ENCODE measurements around the gene TLCD1.
"Not testable (repeated sequence)": the region's sequence is repeated elsewhere in the genome, so short reads cannot be mapped to it uniquely, and the experiment has no call there.

TLCD1 gene

GRCh38 chr17:28728364-28729200, 2.5 kb upstream of the TLCD1 start, which contains the start of gene NEK8:
Gene NEK8, plus strand, starts transcription at chr17:28728788. Its CDS starts 26 bp downstream, at chr17:28728814.
- in situ Hi-C loops (cut with MboI; ENCODE audit: low pct_unique_long_range_greater_than_20kb, low sequenced_read_pairs, unreplicated experiment), result no loop called here
- no peak for TF ChIP-seq CTCF (IDR thresholded peaks at IDR 0.05; ENCODE audit: extremely low read depth, insufficient read depth, missing control alignments)
- peak; percentile 90 for DNase-seq (ENCODE audit: low spot score)

GRCh38 chr17:28726627-28727491, 826 bp upstream of the TLCD1 start:
- peak; percentile 91 for DNase-seq (ENCODE audit: low spot score)
- TF ChIP-seq CTCF (IDR thresholded peaks at IDR 0.05; ENCODE audit: extremely low read depth, insufficient read depth, missing control alignments), result peak; percentile 99
- in situ Hi-C loops (cut with MboI; ENCODE audit: low pct_unique_long_range_greater_than_20kb, low sequenced_read_pairs, unreplicated experiment), result no loop called here

GRCh38 chr17:28725660-28726225, 290 bp downstream of the TLCD1 start:
- no peak for DNase-seq (ENCODE audit: low spot score)
- in situ Hi-C loops (cut with MboI; ENCODE audit: low pct_unique_long_range_greater_than_20kb, low sequenced_read_pairs, unreplicated experiment), result no loop called here
- no peak for TF ChIP-seq CTCF (IDR thresholded peaks at IDR 0.05; ENCODE audit: extremely low read depth, insufficient read depth, missing control alignments)

GRCh38 chr17:28725166-28725659, 820 bp downstream of the TLCD1 start:
- TF ChIP-seq CTCF (IDR thresholded peaks at IDR 0.05; ENCODE audit: extremely low read depth, insufficient read depth, missing control alignments), result no peak
- no peak for DNase-seq (ENCODE audit: low spot score)

GRCh38 chr17:28724500-28725165, 1.4 kb downstream of the TLCD1 start:
- no peak for DNase-seq (ENCODE audit: low spot score)
- in situ Hi-C loops (cut with MboI; ENCODE audit: low pct_unique_long_range_greater_than_20kb, low sequenced_read_pairs, unreplicated experiment), result no loop called here
- no peak for TF ChIP-seq CTCF (IDR thresholded peaks at IDR 0.05; ENCODE audit: extremely low read depth, insufficient read depth, missing control alignments)

More at GRCh38 chr17:28725166-28725659, 820 bp downstream of the TLCD1 start:
- in situ Hi-C loops (cut with MboI; ENCODE audit: low pct_unique_long_range_greater_than_20kb, low sequenced_read_pairs, unreplicated experiment), result no loop called here

- DNase-seq (ENCODE audit: low spot score); in situ Hi-C loops (cut with MboI; ENCODE audit: low pct_unique_long_range_greater_than_20kb, low sequenced_read_pairs, unreplicated experiment): not testable (repeated sequence)
Measured at GRCh38 chr17:28723836-28724499, 2.1 kb downstream of the TLCD1 start.
